ENCODE results near the gene ANAPC1. TPM values are rescaled to one million over a fixed set of nuclear protein-coding genes. Genes with fewer than 3 reads are reported as not detected.
"Not testable (repeated sequence)": the region's sequence is repeated elsewhere in the genome, so short reads cannot be mapped to it uniquely, and the experiment has no call there.

Gene ANAPC1
- total RNA-seq, 4 donors from 2014 or later = 31.0 to 75.3 (median 58.2) TPM

- DNase-seq (ENCODE audit: low spot score in 2 of 2); H3K9me3 ChIP-seq; H3K4me3 ChIP-seq; H3K27me3 ChIP-seq; H3K27ac ChIP-seq; H3K4me1 ChIP-seq: not testable (repeated sequence)
- WGBS, 2 donors = 78 to 82% methylated on average over 3 of the region's 3 CpGs
- H3K36me3 ChIP-seq = peaks cover 0 to 31% (median 0%) of the 10 kb centered on the region in 3 donors
These were observed 31.4 kb downstream of the ANAPC1 start for GRCh38 chr2:111852544-111852943.

- DNase-seq (ENCODE audit: low spot score in 2 of 2) = peak in 1 of 2 donors; percentile 53
- peak in 3 of 5 experiments; percentile 32 to 41 (median 40) for TF ChIP-seq CTCF (IDR thresholded peaks at IDR 0.05)
- 17 to 20% methylated on average over 4 of the region's 4 CpGs for WGBS, 2 donors
- not testable (repeated sequence) for H3K4me3 ChIP-seq, H3K27ac ChIP-seq, H3K9me3 ChIP-seq, H3K27me3 ChIP-seq, H3K4me1 ChIP-seq
- peaks cover 0 to 25% (median 0%) of the 10 kb centered on the region in 3 donors for H3K36me3 ChIP-seq
These were observed 33.3 kb downstream of the ANAPC1 start for GRCh38 chr2:111850646-111851045.

- not testable (repeated sequence) for H3K27ac ChIP-seq
These were observed 44.2 kb downstream of the ANAPC1 start for GRCh38 chr2:111839625-111840282.

GRCh38 chr2:111838992-111839391, 45.0 kb downstream of the ANAPC1 start:
- not testable (repeated sequence) for H3K4me3 ChIP-seq; H3K36me3 ChIP-seq; H3K9me3 ChIP-seq; DNase-seq (ENCODE audit: low spot score in 2 of 2); H3K27me3 ChIP-seq; H3K27ac ChIP-seq
- WGBS, 2 donors = 83 to 94% methylated on average over 1 of the region's 1 CpG
- H3K4me1 ChIP-seq = peaks cover 0 to 10% (median 0%) of the 10 kb centered on the region in 4 donors

More at GRCh38 chr2:111839625-111840282, 44.2 kb downstream of the ANAPC1 start:
- not testable (repeated sequence) for DNase-seq (ENCODE audit: low spot score in 2 of 2); H3K36me3 ChIP-seq; H3K27me3 ChIP-seq; H3K9me3 ChIP-seq; H3K4me3 ChIP-seq
- WGBS, 2 donors = 33 to 64% methylated on average over 2 to 3 of the region's 3 CpGs
- H3K4me1 ChIP-seq = peaks cover 0 to 10% (median 0%) of the 10 kb centered on the region in 4 donors

GRCh38 chr2:111834221-111834620, 49.8 kb downstream of the ANAPC1 start:
- 96 to 98% methylated on average over 3 of the region's 3 CpGs for WGBS, 2 donors
- H3K4me1 ChIP-seq, H3K4me3 ChIP-seq: not testable (repeated sequence)

GRCh38 chr2:111830479-111830878, 53.5 kb downstream of the ANAPC1 start:
- H3K27ac ChIP-seq; H3K9me3 ChIP-seq; H3K4me3 ChIP-seq; H3K4me1 ChIP-seq; H3K27me3 ChIP-seq; DNase-seq (ENCODE audit: low spot score in 2 of 2): not testable (repeated sequence)
- WGBS, 2 donors = 100% methylated on average over 1 of the region's 1 CpG
- H3K36me3 ChIP-seq = peaks cover 0 to 45% (median 5%) of the 10 kb centered on the region in 3 donors

More at GRCh38 chr2:111834221-111834620, 49.8 kb downstream of the ANAPC1 start:
- not testable (repeated sequence) for H3K9me3 ChIP-seq; H3K27me3 ChIP-seq; H3K27ac ChIP-seq; DNase-seq (ENCODE audit: low spot score in 2 of 2)
- peaks cover 0 to 30% (median 0%) of the 10 kb centered on the region in 3 donors for H3K36me3 ChIP-seq

- not testable (repeated sequence) for DNase-seq (ENCODE audit: low spot score in 2 of 2); H3K4me3 ChIP-seq; H3K27me3 ChIP-seq; H3K9me3 ChIP-seq; H3K27ac ChIP-seq; H3K4me1 ChIP-seq
- WGBS, 2 donors = 75 to 80% methylated on average over 4 of the region's 4 CpGs
- peaks cover 0 to 47% (median 5%) of the 10 kb centered on the region in 3 donors for H3K36me3 ChIP-seq
These were observed 55.7 kb downstream of the ANAPC1 start for GRCh38 chr2:111828217-111828766.

- not testable (repeated sequence) for H3K27me3 ChIP-seq; H3K9me3 ChIP-seq; H3K4me3 ChIP-seq; DNase-seq (ENCODE audit: low spot score in 2 of 2); H3K27ac ChIP-seq; H3K4me1 ChIP-seq; H3K36me3 ChIP-seq
- 97 to 100% methylated on average over 1 to 2 of the region's 7 CpGs for WGBS, 2 donors
These were observed 70.9 kb downstream of the ANAPC1 start for GRCh38 chr2:111812970-111813622.

GRCh38 chr2:111790633-111791032, 93.4 kb downstream of the ANAPC1 start:
- 91 to 100% methylated on average over 1 of the region's 1 CpG for WGBS, 2 donors
- not testable (repeated sequence) for H3K27me3 ChIP-seq; H3K27ac ChIP-seq; H3K9me3 ChIP-seq; H3K4me1 ChIP-seq; DNase-seq (ENCODE audit: low spot score in 2 of 2); H3K4me3 ChIP-seq
- H3K36me3 ChIP-seq = peaks cover 0 to 15% (median 0%) of the 10 kb centered on the region in 3 donors

- not testable (repeated sequence) for H3K9me3 ChIP-seq; H3K36me3 ChIP-seq; H3K27ac ChIP-seq; H3K27me3 ChIP-seq; DNase-seq (ENCODE audit: low spot score in 2 of 2); H3K4me1 ChIP-seq; H3K4me3 ChIP-seq
- WGBS, 2 donors = 95 to 97% methylated on average over 3 of the region's 3 CpGs
These were observed 99.9 kb downstream of the ANAPC1 start for GRCh38 chr2:111784081-111784480.

GRCh38 chr2:111782195-111782594, 101.8 kb downstream of the ANAPC1 start:
- 93 to 95% methylated on average over 6 of the region's 6 CpGs for WGBS, 2 donors
- H3K4me1 ChIP-seq; H3K36me3 ChIP-seq; H3K4me3 ChIP-seq; DNase-seq (ENCODE audit: low spot score in 2 of 2); H3K27ac ChIP-seq; H3K27me3 ChIP-seq; H3K9me3 ChIP-seq: not testable (repeated sequence)

GRCh38 chr2:111781443-111782094, 102.4 kb downstream of the ANAPC1 start:
- H3K27ac ChIP-seq; H3K9me3 ChIP-seq; H3K4me1 ChIP-seq; DNase-seq (ENCODE audit: low spot score in 2 of 2); H3K27me3 ChIP-seq; H3K4me3 ChIP-seq; H3K36me3 ChIP-seq: not testable (repeated sequence)
- WGBS, 2 donors = 72 to 77% methylated on average over 9 of the region's 9 CpGs
